Esophagus squamous epithelium (tissue), 4 donors: ENCODE results near the gene LRRC10B.

Experiments used
- POLR2A ChIP-seq, 4 donors: fragments of 450-650 bp; IDR thresholded peaks; one replicate each; pipeline ENCODE4 v1.6.1; 2017; ENCODE audit warnings: antibody characterized with exemption in 4 of 4, mild to moderate bottlenecking in 4 of 4, moderate library complexity in 3 of 4
- TF ChIP-seq, protein P1 (sequence below), 6 experiments: fragments of 450-650 bp in 4 of 6; fragments of 200-600 bp in 2 of 6; sonication (generic) in 2 of 6; IDR thresholded peaks; one replicate each; pipeline ENCODE4 v1.5.1; 2016 to 2019; ENCODE audit warnings: antibody characterized with exemption in 6 of 6, mild to moderate bottlenecking in 4 of 6, moderate library complexity in 4 of 6

- no peak for TF ChIP-seq POLR2A (IDR thresholded peaks at IDR 0.05)
- TF ChIP-seq, protein P1, sequence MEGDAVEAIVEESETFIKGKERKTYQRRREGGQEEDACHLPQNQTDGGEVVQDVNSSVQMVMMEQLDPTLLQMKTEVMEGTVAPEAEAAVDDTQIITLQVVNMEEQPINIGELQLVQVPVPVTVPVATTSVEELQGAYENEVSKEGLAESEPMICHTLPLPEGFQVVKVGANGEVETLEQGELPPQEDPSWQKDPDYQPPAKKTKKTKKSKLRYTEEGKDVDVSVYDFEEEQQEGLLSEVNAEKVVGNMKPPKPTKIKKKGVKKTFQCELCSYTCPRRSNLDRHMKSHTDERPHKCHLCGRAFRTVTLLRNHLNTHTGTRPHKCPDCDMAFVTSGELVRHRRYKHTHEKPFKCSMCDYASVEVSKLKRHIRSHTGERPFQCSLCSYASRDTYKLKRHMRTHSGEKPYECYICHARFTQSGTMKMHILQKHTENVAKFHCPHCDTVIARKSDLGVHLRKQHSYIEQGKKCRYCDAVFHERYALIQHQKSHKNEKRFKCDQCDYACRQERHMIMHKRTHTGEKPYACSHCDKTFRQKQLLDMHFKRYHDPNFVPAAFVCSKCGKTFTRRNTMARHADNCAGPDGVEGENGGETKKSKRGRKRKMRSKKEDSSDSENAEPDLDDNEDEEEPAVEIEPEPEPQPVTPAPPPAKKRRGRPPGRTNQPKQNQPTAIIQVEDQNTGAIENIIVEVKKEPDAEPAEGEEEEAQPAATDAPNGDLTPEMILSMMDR (IDR thresholded peaks at IDR 0.05) = no peak
These were observed 45.8 kb downstream of the LRRC10B start for GRCh38 chr11:61554172-61554988.
